GM19397 (cell line): ENCODE measurements around the gene OTOP3.
"Not testable (repeated sequence)": the region's sequence is repeated elsewhere in the genome, so short reads cannot be mapped to it uniquely, and the experiment has no call there.

ENCODE experiments used
- ATAC-seq: cut with Tn5 transposase; IDR thresholded peaks from one replicate; pipeline ENCODE4 v1.9.1; 2021; ENCODE audit warnings: mild to moderate bottlenecking, moderate library complexity; ENCODE audit not compliant: unreplicated experiment

The OTOP3 gene

GRCh38 chr17:74935585-74936469 lies at the start of gene OTOP3:
TSS of gene OTOP3 (plus strand) at chr17:74935898. CDS start at chr17:74935922, 24 bp downstream.
- ATAC-seq: no peak

DNA sequence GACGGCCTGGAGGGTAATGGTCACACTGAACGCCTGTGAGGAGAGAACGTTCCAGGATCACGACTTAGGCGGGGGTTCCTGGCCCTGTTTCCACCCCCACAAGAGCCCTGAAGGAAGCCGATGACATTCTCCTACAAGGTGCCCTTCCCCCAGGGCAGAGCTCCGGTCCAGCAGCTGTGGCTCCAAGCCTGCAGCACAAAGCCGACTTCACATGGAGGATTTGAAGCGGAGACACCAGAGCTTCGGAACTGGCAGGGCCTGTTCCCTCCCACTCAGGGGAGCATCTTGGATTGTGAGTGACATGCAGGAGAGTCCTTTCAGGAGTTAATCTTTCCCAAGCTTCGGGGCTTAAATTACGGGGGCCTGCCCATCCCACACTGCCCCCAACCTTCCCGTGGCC lies 47.2 kb upstream of the OTOP3 start:
- ATAC-seq: no peak

DNA sequence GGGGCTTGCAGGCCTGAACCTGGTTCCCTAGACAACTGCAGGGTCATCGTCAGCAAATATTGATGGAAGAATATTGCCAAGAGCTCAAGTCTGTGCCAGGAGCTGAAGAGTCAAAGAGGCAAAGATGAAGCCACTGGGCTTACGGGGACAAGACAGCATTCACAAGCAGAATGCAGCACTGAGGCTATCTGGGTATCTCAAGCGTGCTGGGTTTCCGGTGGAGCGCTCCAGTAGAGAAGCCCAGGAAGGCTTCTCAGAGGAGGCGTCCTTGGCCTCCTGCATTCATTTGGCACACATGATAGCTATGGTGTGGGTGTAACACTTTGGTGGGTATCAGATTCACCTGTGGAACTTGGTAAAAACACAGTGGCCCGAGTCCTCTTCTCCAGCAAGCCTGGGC lies 45.1 kb upstream of the OTOP3 start:
- no peak for ATAC-seq

GRCh38 chr17:74892013-74892841 lies 43.5 kb upstream of the OTOP3 start:
- no peak for ATAC-seq

GRCh38 chr17:74892974-74893911 lies 42.5 kb upstream of the OTOP3 start, which contains the start of gene FADS6:
TSS of gene FADS6 (minus strand) at chr17:74893633. CDS start at chr17:74893595, 38 bp downstream.
- ATAC-seq: no peak

- no peak for ATAC-seq
Observed at GRCh38 chr17:74893936-74894671, 41.6 kb upstream of the OTOP3 start.

DNA sequence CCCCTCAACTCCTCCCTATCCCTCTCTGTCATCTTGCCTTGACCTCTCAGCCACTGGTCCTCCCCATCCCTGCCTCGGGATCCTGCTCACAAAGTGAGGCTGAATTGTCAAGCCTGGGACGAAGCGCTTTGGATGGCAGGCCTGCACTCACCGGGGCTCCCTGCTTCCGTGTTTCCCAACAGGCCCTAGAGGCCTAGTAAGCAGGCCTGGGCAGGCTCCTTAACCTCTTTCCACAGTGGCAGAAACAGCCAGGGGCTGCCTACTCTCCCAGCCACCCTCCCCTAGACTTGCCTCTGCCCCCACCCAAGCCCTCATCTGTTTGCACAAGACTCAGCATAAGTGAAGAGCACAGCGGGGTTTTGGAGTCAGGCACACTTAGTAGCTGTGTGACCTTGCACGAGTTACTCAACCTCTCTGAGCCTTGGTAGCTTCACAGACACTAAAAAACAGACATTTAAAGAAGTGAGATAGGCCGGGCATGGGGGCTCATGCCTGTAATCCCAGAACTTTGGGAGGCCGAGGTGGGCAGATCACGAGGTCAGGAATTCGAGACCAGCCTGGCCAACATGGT lies 37.2 kb upstream of the OTOP3 start:
- ATAC-seq: no peak

DNA sequence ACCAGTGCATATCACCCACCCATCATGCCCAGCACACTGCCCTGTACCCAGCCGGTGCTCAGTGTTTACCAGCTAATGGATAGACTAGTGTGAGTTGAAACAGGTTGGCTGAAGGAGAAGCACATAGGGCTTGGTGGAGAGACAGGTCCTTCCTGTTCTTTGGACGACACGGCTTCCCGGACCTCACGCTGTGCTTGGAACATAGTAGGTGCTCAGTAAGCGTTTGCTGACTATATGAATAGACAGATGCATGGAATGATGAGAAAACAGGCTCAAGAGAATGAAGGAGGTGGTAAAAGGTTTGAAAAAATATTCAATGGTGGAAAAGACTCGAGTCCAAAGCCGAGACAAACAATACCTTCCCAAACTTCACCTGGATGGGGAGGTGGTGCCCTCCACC lies 35.5 kb upstream of the OTOP3 start:
- ATAC-seq: no peak

DNA sequence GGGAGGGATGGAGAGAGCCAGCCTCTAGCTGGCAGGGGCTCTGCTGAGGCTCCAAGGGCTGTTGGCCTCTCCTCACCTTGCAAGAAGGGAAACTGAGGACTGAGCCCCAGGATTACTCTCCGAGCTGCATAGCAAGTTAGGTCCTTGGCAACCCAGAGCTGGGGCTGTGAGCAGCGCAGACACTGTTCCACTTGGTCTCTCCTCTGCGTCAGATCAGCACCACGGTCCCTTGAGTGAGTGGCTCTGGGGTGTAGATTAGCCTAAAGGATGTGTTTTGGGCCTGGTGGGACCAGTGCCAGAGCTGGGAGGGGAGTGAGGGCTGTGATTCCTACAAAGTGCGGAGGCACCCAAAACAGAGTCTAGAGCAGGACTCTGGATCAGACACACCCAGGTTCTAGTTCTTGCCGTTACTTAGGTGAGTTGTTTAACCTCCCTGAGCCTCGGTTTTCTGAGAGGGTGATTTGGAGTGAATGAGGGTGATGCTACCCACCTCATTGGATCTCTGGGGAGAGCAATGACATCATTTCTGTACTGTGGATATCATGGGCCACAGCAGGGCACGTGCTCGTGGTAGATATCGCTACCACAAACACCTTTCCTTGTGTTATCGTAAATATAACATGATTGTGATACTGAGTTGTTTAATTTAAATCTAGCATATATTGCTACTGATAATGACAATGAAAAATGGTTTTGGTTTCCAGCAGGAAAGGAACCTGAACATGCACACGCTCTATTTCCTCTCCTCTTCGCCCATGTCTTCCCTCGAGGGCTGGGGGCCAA lies 34.2 kb upstream of the OTOP3 start:
- ATAC-seq: no peak

DNA sequence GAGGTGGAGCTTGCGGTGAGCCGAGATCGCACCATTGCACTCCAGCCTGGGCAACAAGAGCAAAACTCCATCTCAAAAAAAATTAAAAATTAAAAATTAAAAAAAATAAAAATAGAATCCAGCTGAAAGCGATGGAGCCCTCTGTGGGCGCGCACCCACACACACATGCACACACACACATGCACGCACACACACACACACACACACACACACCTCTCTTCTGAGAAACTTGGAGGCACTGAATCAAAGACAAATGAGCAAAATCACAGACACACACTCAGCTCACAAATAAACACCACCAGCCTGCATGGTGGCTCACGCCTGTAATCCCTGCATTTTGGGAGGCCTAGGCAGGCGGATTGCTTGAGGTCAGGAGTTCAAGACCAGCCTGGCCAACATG lies 32.7 kb upstream of the OTOP3 start:
- no peak for ATAC-seq

DNA sequence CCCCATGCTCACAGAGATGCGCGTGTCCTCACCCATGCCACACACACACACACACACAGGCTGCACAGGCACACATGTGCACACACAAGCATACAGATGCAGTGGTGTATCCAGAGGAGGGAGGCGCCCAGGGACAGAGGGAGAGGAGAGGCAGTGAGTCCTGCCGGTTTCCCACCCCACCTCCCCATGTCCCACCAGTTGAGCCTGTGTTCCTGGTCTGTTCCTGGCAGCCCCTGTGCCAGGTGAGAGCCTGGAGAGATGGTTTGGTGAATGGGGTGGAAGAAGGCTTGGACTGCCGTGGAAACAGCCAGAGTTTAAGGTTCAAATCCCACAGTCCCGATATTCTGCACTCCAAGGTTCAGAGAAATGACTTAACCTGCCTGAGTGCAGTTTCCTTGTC lies 32.0 kb upstream of the OTOP3 start:
- no peak for ATAC-seq

DNA sequence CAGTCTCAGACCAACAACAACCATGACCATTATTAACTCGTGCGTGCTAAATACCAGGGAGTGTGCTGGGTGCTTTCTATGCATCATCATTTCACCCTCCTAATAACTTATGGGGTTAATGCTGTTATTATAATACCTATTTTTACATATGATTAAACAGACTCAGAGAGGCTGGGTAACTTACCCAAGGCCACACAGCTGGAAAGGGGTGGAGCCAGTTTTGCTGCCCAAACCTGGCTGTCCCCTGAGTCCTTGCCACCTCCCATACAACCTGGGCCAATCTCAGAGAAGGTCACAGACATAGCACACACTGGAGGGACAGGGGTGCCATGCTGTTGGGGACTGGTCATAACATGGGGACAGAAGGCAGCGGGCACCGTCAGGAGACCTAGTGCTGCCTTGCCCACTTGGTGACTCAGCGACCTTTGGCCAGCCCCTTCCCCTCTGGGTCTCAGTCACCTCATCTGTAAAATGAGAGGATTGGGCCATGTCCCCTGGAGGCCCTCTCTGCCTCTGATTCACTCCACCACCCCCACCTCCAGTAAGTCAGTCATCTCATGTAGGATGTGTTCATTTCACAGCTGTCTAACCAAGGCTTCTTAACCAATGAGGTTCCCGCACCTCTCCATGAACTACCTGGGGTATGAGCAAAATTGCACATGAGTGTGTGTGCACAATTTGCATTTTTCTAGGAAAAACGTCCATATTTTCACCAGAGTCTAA lies 30.9 kb upstream of the OTOP3 start:
- ATAC-seq: no peak

DNA sequence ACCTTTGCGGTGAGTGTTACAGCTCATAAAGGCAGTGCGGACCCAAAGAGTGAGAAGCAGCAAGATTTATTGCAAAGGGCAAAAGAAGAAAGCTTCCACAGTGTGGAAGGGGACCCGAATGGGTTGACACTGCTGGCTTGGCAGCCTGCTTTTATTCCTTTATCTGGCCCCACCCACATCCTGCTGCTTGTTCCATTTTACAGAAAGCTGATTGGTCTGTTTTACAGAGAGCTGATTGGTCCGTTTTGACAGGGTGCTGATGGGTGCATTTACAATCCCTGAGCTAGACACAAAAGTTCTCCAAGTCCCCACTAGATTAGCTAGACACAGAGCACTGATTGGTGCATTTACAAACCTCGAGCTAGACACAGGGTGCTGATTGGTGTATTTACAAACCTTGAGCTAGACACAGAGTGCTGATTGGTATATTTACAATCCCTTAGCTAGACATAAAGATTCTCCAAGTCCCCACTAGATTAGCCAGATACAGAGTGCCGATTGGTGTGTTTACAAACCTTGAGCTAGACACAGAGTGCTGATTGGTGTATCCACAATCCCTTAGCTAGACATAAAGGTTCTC lies 29.4 kb upstream of the OTOP3 start:
- not testable (repeated sequence) for ATAC-seq

DNA sequence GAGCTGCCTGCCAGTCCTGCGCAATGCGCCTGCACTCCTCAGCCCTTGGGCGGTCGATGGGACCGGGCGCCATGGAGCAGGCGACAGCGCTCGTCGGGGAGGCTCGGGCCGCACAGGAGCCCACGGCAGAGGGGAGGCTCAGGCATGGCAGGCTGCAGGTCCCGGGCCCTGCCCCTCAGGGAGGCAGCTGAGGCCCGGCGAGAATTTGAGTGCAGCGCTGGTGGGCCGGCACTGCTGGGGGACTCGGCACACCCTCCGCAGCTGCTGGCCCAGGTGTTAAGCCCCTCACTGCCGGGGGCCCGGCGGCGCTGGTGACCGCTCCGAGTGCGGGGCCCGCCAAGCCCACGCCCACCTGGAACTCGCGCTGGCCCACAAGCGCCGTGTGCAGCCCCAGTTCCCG lies 28.7 kb upstream of the OTOP3 start:
- ATAC-seq: no peak

- not testable (repeated sequence) for ATAC-seq
Observed at GRCh38 chr17:74909097-74909496, 26.6 kb upstream of the OTOP3 start.

- not testable (repeated sequence) for ATAC-seq
Observed at GRCh38 chr17:74911423-74911822, 24.3 kb upstream of the OTOP3 start.

- ATAC-seq: no peak
Observed at GRCh38 chr17:74916136-74916850, 19.4 kb upstream of the OTOP3 start.
